NOMO-1 treated with dmso at 0.1 percent for 144 hours (cell line): ENCODE data around the gene TLE4.
"Not testable (repeated sequence)": the region's sequence is repeated elsewhere in the genome, so short reads cannot be mapped to it uniquely, and the experiment has no call there.

ENCODE experiments used
- DNase-seq: peaks from one replicate; lab custom pipeline; 2025; ENCODE audit not compliant: unreplicated experiment; lab: John Stamatoyannopoulos, UW

The TLE4 gene

GRCh38 chr9:79571309-79572031 lies at the start of gene TLE4:
Gene TLE4 (plus strand): TSS chr9:79571965. CDS start chr9:79572791, 826 bp downstream.
- peak; percentile 93 for DNase-seq

- no peak for DNase-seq
Measured at GRCh38 chr9:79522793-79523192, 49.0 kb upstream of the TLE4 start.

GRCh38 chr9:79524266-79524665 lies 47.5 kb upstream of the TLE4 start:
- no peak for DNase-seq

GRCh38 chr9:79526149-79526672 lies 45.6 kb upstream of the TLE4 start:
- DNase-seq: no peak

- no peak for DNase-seq
Measured at GRCh38 chr9:79535534-79535933, 36.2 kb upstream of the TLE4 start.

GRCh38 chr9:79537838-79538237 lies 33.9 kb upstream of the TLE4 start:
- DNase-seq: no peak

GRCh38 chr9:79542735-79543620 lies 28.8 kb upstream of the TLE4 start:
- DNase-seq: no peak

- DNase-seq: not testable (repeated sequence)
Measured at GRCh38 chr9:79544375-79544774, 27.4 kb upstream of the TLE4 start.

- DNase-seq: no peak
Measured at GRCh38 chr9:79551586-79551985, 20.2 kb upstream of the TLE4 start.

- peak; percentile 0 for DNase-seq
Measured at GRCh38 chr9:79551994-79552393, 19.8 kb upstream of the TLE4 start.

GRCh38 chr9:79555474-79556089 lies 16.2 kb upstream of the TLE4 start:
- DNase-seq: no peak

- DNase-seq: no peak
Measured at GRCh38 chr9:79559495-79560181, 12.1 kb upstream of the TLE4 start.

GRCh38 chr9:79562749-79563386 lies 8.9 kb upstream of the TLE4 start:
- no peak for DNase-seq

- no peak for DNase-seq
Measured at GRCh38 chr9:79564105-79564504, 7.7 kb upstream of the TLE4 start.

GRCh38 chr9:79565245-79565644 lies 6.5 kb upstream of the TLE4 start:
- DNase-seq: no peak

- no peak for DNase-seq
Measured at GRCh38 chr9:79567671-79568098, 4.1 kb upstream of the TLE4 start.

GRCh38 chr9:79568337-79569101 lies 3.2 kb upstream of the TLE4 start:
- peak; percentile 17 for DNase-seq

- DNase-seq: no peak
Measured at GRCh38 chr9:79569814-79570447, 1.8 kb upstream of the TLE4 start.
